Endodermal cell (in vitro differentiated cells): ENCODE data around the gene SNCA. TPM values are rescaled to one million over a fixed set of nuclear protein-coding genes. Genes with fewer than 3 reads are reported as not detected.

ENCODE experiments used
- DNase-seq: peaks from one replicate; pipeline ENCODE4 v3.0.0-alpha.2; 2017
- H3K27ac ChIP-seq: 2 replicates; pipeline ENCODE4 v1.5.1; 2013; ENCODE audit warnings: mild to moderate bottlenecking, low read depth, low read length, moderate library complexity
- H3K27me3 ChIP-seq: 2 replicates; pipeline ENCODE4 v1.6.1; 2013; ENCODE audit warnings: mild to moderate bottlenecking, low read length, moderate library complexity; ENCODE audit not compliant: insufficient read depth, control insufficient read depth, poor library complexity, severe bottlenecking
- H3K36me3 ChIP-seq: 2 replicates; pipeline ENCODE4 v1.7.0; 2013; ENCODE audit warnings: mild to moderate bottlenecking, low read length, moderate library complexity; ENCODE audit not compliant: control insufficient read depth, insufficient read depth
- H3K4me1 ChIP-seq: one replicate; pipeline ENCODE4 v1.7.0; 2013; ENCODE audit warnings: low read length; ENCODE audit not compliant: control insufficient read depth, insufficient read depth
- H3K4me3 ChIP-seq: 2 replicates; pipeline ENCODE4 v1.5.1; 2013; ENCODE audit warnings: mild to moderate bottlenecking, low read length, moderate library complexity
- H3K9ac ChIP-seq: 2 replicates; pipeline ENCODE4 v1.6.1; 2013; ENCODE audit warnings: mild to moderate bottlenecking, low read length, moderate library complexity; ENCODE audit not compliant: poor library complexity, severe bottlenecking; ENCODE audit errors: extremely low read depth
- H3K9me3 ChIP-seq: 2 replicates; pipeline ENCODE4 v1.6.1; 2013; ENCODE audit warnings: mild to moderate bottlenecking, low read length, moderate library complexity; ENCODE audit not compliant: control insufficient read depth
- H3K27ac Mint-ChIP-seq: 2 replicates; pipeline ENCODE4 v1.8.0; 2020; ENCODE audit warnings: mixed read lengths
- H3K27me3 Mint-ChIP-seq: 2 replicates; pipeline ENCODE4 v1.8.0; 2021; ENCODE audit warnings: mild to moderate bottlenecking, mixed read lengths; ENCODE audit not compliant: insufficient read depth
- H3K36me3 Mint-ChIP-seq: 2 replicates; pipeline ENCODE4 v1.8.0; 2020; ENCODE audit warnings: low read depth, mixed read lengths
- H3K4me1 Mint-ChIP-seq: 2 replicates; pipeline ENCODE4 v1.8.0; 2020; ENCODE audit warnings: mixed read lengths
- H3K4me3 Mint-ChIP-seq: 2 replicates; pipeline ENCODE4 v1.8.0; 2020; ENCODE audit warnings: mild to moderate bottlenecking, moderate library complexity, mixed read lengths
- H3K9me3 Mint-ChIP-seq: 2 replicates; pipeline ENCODE4 v1.8.0; 2020; ENCODE audit warnings: mild to moderate bottlenecking, mixed read lengths
- CTCF ChIP-seq: fragments of 200-600 bp; sonication (generic); conservative IDR thresholded peaks from 2 replicates; pipeline ENCODE4 v1.5.0; 2021; ENCODE audit warnings: antibody characterized with exemption, mild to moderate bottlenecking
- WGBS, 2 experiments: methylation state at CpG; one replicate each; pipeline versions ENCODE4 v1.1.5 to v1.1.7; 2013; ENCODE audit warnings: missing lambda C conversion rate in 2 of 2, mixed read lengths in 1 of 2; ENCODE audit not compliant: insufficient coverage in 1 of 2, insufficient read length in 1 of 2; 5-methylcytosine and 5-hydroxymethylcytosine counted together
- total RNA-seq, 2 donors: library from RNA; stranded (reverse); fragmentation: NEBNext Ultra II Directional in 1 of 2; extraction: Animal tissue kit (Norgen Biotek cat#: 25700) in 1 of 2; gene quantifications; 2 replicates in 1 of 2; 3 replicates in 1 of 2; pipeline ENCODE4 v1.2.1, GENCODE V29; 2021

Gene SNCA
- total RNA-seq, 2 donors from 2014 or later, result 11.3 to 13.5 TPM

- Mint-ChIP-seq H3K4me1 (no peaks in the 10 kb centered on the region), H3K9me3 (peaks cover 40% of the 10 kb centered on the region), H3K27ac (no peak overlapping the region), H3K27me3 (no peaks in the 10 kb centered on the region), H3K4me3 (no peak overlapping the region), H3K36me3 (no peaks in the 10 kb centered on the region)
- DNase-seq, result no peak
- Histone ChIP-seq H3K4me3 (no peak overlapping the region), H3K9ac (no peak overlapping the region), H3K9me3 (peaks cover 9% of the 10 kb centered on the region), H3K4me1 (no peaks in the 10 kb centered on the region), H3K27me3 (no peaks in the 10 kb centered on the region), H3K36me3 (no peaks in the 10 kb centered on the region), H3K27ac (no peak overlapping the region)
- WGBS, 2 experiments, result 92% methylated on average over 3 of the region's 3 CpGs
- no peak for TF ChIP-seq CTCF
These were observed 18.3 kb upstream of the SNCA start for GRCh38 chr4:89855236-89855635.

- H3K27ac ChIP-seq, result no peak overlapping the region
- WGBS, 2 experiments, result 100% methylated on average over 1 of the region's 1 CpG; no CpG with 5 or more reads in 1 of the 2 experiments
These were observed 10.8 kb upstream of the SNCA start for GRCh38 chr4:89847571-89848325.

GRCh38 chr4:89839558-89839957, 2.6 kb upstream of the SNCA start:
- no peaks in the 10 kb centered on the region for H3K4me1 ChIP-seq
- H3K9me3 ChIP-seq, result no peaks in the 10 kb centered on the region
- H3K27ac ChIP-seq, result no peak overlapping the region
- Mint-ChIP-seq H3K27ac (no peak overlapping the region), H3K36me3 (no peaks in the 10 kb centered on the region), H3K27me3 (peaks cover 31% of the 10 kb centered on the region), H3K4me3 (no peak overlapping the region), H3K4me1 (no peaks in the 10 kb centered on the region), H3K9me3 (no peaks in the 10 kb centered on the region)
- DNase-seq, result no peak
- H3K4me3 ChIP-seq, result no peak overlapping the region
- H3K9ac ChIP-seq, result no peak overlapping the region
- 78% methylated on average over 1 of the region's 1 CpG; no CpG with 5 or more reads in 1 of the 2 experiments for WGBS, 2 experiments
- TF ChIP-seq CTCF, result no peak
- peaks cover 39% of the 10 kb centered on the region for H3K27me3 ChIP-seq
- no peaks in the 10 kb centered on the region for H3K36me3 ChIP-seq

More at GRCh38 chr4:89847571-89848325, 10.8 kb upstream of the SNCA start:
- Mint-ChIP-seq H3K4me1 (no peaks in the 10 kb centered on the region), H3K4me3 (no peak overlapping the region), H3K36me3 (no peaks in the 10 kb centered on the region), H3K27me3 (no peaks in the 10 kb centered on the region), H3K9me3 (peaks cover 26% of the 10 kb centered on the region), H3K27ac (no peak overlapping the region)
- H3K27me3 ChIP-seq, result no peaks in the 10 kb centered on the region
- no peak for DNase-seq
- TF ChIP-seq CTCF, result no peak
- no peak overlapping the region for H3K4me3 ChIP-seq
- no peaks in the 10 kb centered on the region for H3K36me3 ChIP-seq
- H3K9me3 ChIP-seq, result peaks cover 11% of the 10 kb centered on the region
- no peaks in the 10 kb centered on the region for H3K4me1 ChIP-seq
- no peak overlapping the region for H3K9ac ChIP-seq
